Left lung (tissue), 10 donors: Measurements from ENCODE around the gene C15orf39. TPM values are rescaled to one million over a fixed set of nuclear protein-coding genes. Genes with fewer than 3 reads are reported as not detected.
A peak's percentile ranks its signal among the peaks of the same experiment; 100 is the strongest.

Source experiments
- ATAC-seq: fragments of 200-7000 bp; cut with Tn5 transposase; one replicate; pipeline ENCODE4 v1.9.1; 2020; ENCODE audit warnings: moderate library complexity
- DNase-seq, 4 donors: peaks; one replicate each; pipeline ENCODE4 v3.0.0-alpha.2; 2013 to 2020
- H3K27ac ChIP-seq, 2 donors: fragments of 200-600 bp; sonication (generic) in 1 of 2; one replicate each; pipeline versions ENCODE4 v1.5.0 to v1.8.0; 2020 to 2021
- H3K27me3 ChIP-seq, 2 donors: fragments of 200-600 bp; sonication (generic) in 1 of 2; one replicate each; pipeline versions ENCODE4 v1.5.0 to v1.8.0; 2020 to 2021
- H3K36me3 ChIP-seq, 2 donors: fragments of 200-600 bp; sonication (generic) in 1 of 2; one replicate each; pipeline versions ENCODE4 v1.5.0 to v1.8.0; 2020 to 2021
- H3K4me1 ChIP-seq, 2 donors: fragments of 200-600 bp; one replicate each; pipeline ENCODE4 v1.8.0; 2021
- H3K4me3 ChIP-seq, 2 donors: fragments of 200-600 bp; sonication (generic) in 1 of 2; one replicate each; pipeline versions ENCODE4 v1.5.0 to v1.8.0; 2020 to 2021; ENCODE audit warnings: mild to moderate bottlenecking in 1 of 2
- H3K9me3 ChIP-seq, 2 donors: fragments of 200-600 bp; sonication (generic) in 1 of 2; one replicate each; pipeline versions ENCODE4 v1.5.0 to v1.8.0; 2020 to 2021
- intact Hi-C, 2 donors: fragments of 100-400 bp; cut with DNase I; formaldehyde crosslinking; loops; one replicate each; pipeline versions ENCODE4 v1.11.2 to v1.14.2; 2022
- polyA plus RNA-seq, 6 donors: library from polyadenylated mRNA; unstranded; fragments of 120-200 nt; gene quantifications; one replicate each; pipeline ENCODE4 v1.2.1, GENCODE V29; 2013; ENCODE audit not compliant: insufficient read length in 6 of 6
- total RNA-seq, 2 donors: library from RNA; stranded (reverse); fragmentation: NEBNext Ultra II Directional; extraction: Animal tissue kit (Norgen Biotek cat#: 25700); gene quantifications; one replicate each; pipeline ENCODE4 v1.2.1, GENCODE V29; 2021
- TF ChIP-seq, protein P1 (sequence below), 2 donors: fragments of 200-600 bp; sonication (generic) in 1 of 2; IDR thresholded peaks; one replicate each; pipeline versions ENCODE4 v1.5.0 to v1.8.0; 2021; ENCODE audit warnings: antibody characterized with exemption in 2 of 2
- donor health status: DM: no; HTN: yes; CAD: no.
- donor health status: DM: no; HTN: no; CAD: no.

The C15orf39 gene
- total and polyA plus RNA-seq, 8 donors, result 7.8 to 35.7 (median 13.9) TPM

DNA sequence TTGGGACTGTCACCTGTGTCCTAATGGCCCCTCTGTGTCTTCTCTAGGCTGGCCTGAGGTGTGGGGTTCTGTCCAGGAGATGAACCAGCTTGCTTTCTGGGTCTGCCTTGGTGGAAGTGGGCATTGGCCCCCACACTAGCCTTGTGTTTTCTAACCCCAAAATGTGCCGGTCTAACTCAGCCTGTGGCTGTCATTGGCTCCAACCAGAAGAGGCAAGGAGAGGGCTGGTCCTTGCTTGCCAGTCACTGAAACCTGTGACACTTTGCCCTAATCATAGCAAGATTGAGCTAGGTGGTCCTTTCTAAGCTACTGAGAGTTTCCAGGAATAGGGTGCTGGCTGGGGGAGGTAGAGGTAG lies 2.2 kb downstream of the C15orf39 start:
- TF ChIP-seq, protein P1, sequence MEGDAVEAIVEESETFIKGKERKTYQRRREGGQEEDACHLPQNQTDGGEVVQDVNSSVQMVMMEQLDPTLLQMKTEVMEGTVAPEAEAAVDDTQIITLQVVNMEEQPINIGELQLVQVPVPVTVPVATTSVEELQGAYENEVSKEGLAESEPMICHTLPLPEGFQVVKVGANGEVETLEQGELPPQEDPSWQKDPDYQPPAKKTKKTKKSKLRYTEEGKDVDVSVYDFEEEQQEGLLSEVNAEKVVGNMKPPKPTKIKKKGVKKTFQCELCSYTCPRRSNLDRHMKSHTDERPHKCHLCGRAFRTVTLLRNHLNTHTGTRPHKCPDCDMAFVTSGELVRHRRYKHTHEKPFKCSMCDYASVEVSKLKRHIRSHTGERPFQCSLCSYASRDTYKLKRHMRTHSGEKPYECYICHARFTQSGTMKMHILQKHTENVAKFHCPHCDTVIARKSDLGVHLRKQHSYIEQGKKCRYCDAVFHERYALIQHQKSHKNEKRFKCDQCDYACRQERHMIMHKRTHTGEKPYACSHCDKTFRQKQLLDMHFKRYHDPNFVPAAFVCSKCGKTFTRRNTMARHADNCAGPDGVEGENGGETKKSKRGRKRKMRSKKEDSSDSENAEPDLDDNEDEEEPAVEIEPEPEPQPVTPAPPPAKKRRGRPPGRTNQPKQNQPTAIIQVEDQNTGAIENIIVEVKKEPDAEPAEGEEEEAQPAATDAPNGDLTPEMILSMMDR (IDR thresholded peaks at IDR 0.05), result no peak
- H3K27me3 ChIP-seq, result no peaks in the 10 kb centered on the region
- ATAC-seq (no peak), DNase-seq (no peak)
- peak overlapping the region; percentile 97 to 100 for H3K4me3 ChIP-seq
- H3K9me3 ChIP-seq, result no peaks in the 10 kb centered on the region
- peaks cover 0 to 33% of the 10 kb centered on the region in 2 donors for H3K36me3 ChIP-seq
- H3K4me1 ChIP-seq, result peaks cover 21 to 77% of the 10 kb centered on the region in 2 donors
- intact Hi-C loops, result loop anchor here (2.0 to 10.0 kb wide), 2 partner anchors 169 to 175 kb away; no protein-coding TSS in a partner anchor
- peak overlapping the region; percentile 93 to 98 for H3K27ac ChIP-seq

DNA sequence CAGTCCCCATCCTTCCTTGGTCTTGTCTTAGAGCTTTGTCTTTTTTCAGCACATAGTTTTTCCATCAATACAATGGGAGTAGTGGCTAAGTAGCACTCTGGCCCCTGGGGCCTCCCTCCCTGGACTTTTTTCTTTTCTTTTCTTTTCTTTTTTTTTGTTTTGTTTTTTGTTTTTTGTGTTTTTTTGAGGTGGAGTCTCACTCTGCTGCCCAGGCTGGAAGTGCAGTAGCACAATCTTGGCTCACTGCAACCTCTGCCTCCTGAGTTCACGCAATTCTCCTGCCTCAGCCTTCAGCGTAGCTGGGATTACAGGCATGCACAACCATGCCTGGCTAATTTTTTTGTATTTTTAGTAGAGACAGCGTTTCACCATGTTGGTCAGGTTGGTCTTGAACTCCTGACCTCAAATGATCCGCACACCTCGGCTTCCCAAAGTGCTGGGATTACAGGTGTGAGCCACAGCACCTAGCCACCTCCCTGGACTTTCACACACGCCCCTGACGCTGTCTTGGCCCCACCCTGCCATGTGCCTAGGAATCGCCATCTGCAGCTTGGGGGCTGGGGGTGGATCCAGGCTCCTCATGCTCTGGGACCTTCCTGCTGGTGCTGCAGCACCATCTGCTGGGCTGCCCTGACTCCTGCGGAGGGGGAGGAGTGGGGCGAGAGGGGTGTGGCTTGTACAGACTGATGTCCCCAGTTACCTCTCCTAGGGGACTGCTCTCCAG lies 2.8 kb downstream of the C15orf39 start:
- Histone ChIP-seq H3K27me3 (no peaks in the 10 kb centered on the region), H3K4me1 (peaks cover 21 to 71% of the 10 kb centered on the region in 2 donors), H3K36me3 (peaks cover 0 to 39% of the 10 kb centered on the region in 2 donors), H3K4me3 (peak overlapping the region in 1 of 2 donors; percentile 97), H3K27ac (peak overlapping the region in 1 of 2 donors; percentile 98), H3K9me3 (no peaks in the 10 kb centered on the region)
- intact Hi-C loops, result loop anchor here (2.0 to 10.0 kb wide), 2 partner anchors 170 to 176 kb away; no protein-coding TSS in a partner anchor
- peak; percentile 75 to 96 (median 92) for DNase-seq
- peak; percentile 70 for ATAC-seq
- TF ChIP-seq, protein P1 (IDR thresholded peaks at IDR 0.05), result peak; percentile 89 to 95

DNA sequence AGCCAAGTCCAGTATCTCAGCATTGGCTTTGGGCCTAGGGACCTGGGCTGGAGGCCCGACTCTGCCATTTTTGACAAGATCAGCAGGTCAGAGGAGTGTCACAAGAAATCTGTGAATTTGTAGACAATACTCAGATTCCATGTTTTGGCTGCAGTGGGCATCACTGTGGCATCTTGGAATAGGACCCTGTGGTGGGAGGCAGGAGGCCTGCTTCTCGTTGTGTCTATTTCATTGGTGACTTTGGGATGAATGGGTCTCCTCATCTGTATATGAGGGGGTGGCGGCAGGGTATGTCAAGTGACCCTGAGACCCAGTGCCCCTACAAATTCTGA lies 3.3 kb downstream of the C15orf39 start:
- no peak for ATAC-seq

DNA sequence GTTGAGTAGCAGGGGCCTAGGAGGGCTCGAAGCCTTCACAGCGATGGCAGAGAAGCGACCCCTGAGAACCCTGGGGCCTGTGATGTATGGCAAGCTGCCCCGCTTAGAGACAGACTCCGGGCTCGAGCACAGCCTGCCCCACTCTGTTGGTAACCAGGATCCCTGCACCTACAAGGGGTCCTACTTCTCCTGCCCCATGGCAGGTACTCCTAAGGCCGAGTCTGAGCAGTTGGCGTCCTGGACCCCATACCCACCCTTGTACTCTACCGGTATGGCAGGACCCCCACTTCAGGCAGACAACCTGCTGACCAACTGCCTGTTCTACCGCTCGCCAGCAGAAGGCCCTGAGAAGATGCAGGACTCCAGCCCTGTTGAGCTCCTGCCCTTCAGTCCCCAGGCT lies 4.3 kb downstream of the C15orf39 start:
- no peaks in the 10 kb centered on the region for H3K9me3 ChIP-seq
- H3K36me3 ChIP-seq, result peaks cover 0 to 54% of the 10 kb centered on the region in 2 donors
- no peaks in the 10 kb centered on the region for H3K27me3 ChIP-seq
- no peak overlapping the region for H3K4me3 ChIP-seq
- no peak overlapping the region for H3K27ac ChIP-seq
- no peak for DNase-seq
- TF ChIP-seq, protein P1 (IDR thresholded peaks at IDR 0.05), result no peak
- ATAC-seq, result no peak
- intact Hi-C loops, result loop anchor here in 1 of 2 donors (10.0 kb wide), 1 partner anchor 171 kb away; no protein-coding TSS in a partner anchor
- peaks cover 18 to 59% of the 10 kb centered on the region in 2 donors for H3K4me1 ChIP-seq

More for the DNA sequence above, 3.3 kb downstream of the C15orf39 start:
- intact Hi-C loops, result loop anchor here (2.0 to 10.0 kb wide), 2 partner anchors 170 to 176 kb away; no protein-coding TSS in a partner anchor
- no peaks in the 10 kb centered on the region for H3K9me3 ChIP-seq
- H3K27me3 ChIP-seq, result no peaks in the 10 kb centered on the region
- H3K27ac ChIP-seq, result no peak overlapping the region
- H3K36me3 ChIP-seq, result peaks cover 0 to 44% of the 10 kb centered on the region in 2 donors
- peak overlapping the region in 1 of 2 donors; percentile 97 for H3K4me3 ChIP-seq
- H3K4me1 ChIP-seq, result peaks cover 21 to 69% of the 10 kb centered on the region in 2 donors
- TF ChIP-seq, protein P1 (IDR thresholded peaks at IDR 0.05), result no peak
- DNase-seq, result no peak
